HS-27A (cell line): ENCODE data around the gene BEST1.
"Not testable (repeated sequence)": the region's sequence is repeated elsewhere in the genome, so short reads cannot be mapped to it uniquely, and the experiment has no call there.

Experiments used
- DNase-seq: peaks from one replicate; pipeline ENCODE4 v3.0.0-alpha.2; 2012; ENCODE audit warnings: low read depth, missing footprints

BEST1 gene

GRCh38 chr11:61949169-61950034 is 749 bp upstream of the BEST1 start:
- no peak for DNase-seq

GRCh38 chr11:61951484-61952135 is 1.5 kb downstream of the BEST1 start:
- no peak for DNase-seq

- no peak for DNase-seq
Observed at GRCh38 chr11:61952882-61953281, 2.7 kb downstream of the BEST1 start.

GRCh38 chr11:61953632-61954031 is 3.5 kb downstream of the BEST1 start:
- DNase-seq = not testable (repeated sequence)

- no peak for DNase-seq
Observed at GRCh38 chr11:61954106-61954850, 4.1 kb downstream of the BEST1 start.

- no peak for DNase-seq
Observed at GRCh38 chr11:61954851-61955421, 4.8 kb downstream of the BEST1 start.

GRCh38 chr11:61955422-61956135 is 5.4 kb downstream of the BEST1 start:
- no peak for DNase-seq

GRCh38 chr11:61956191-61957020 is 6.3 kb downstream of the BEST1 start:
- no peak for DNase-seq

GRCh38 chr11:61957021-61957770 is 7.0 kb downstream of the BEST1 start:
- no peak for DNase-seq

GRCh38 chr11:61958590-61958989 is 8.4 kb downstream of the BEST1 start:
- DNase-seq = no peak

GRCh38 chr11:61959114-61959513 is 9.0 kb downstream of the BEST1 start:
- DNase-seq = no peak

- no peak for DNase-seq
Observed at GRCh38 chr11:61959678-61960077, 9.5 kb downstream of the BEST1 start.

GRCh38 chr11:61960532-61960931 is 10.4 kb downstream of the BEST1 start:
- DNase-seq = no peak

- no peak for DNase-seq
Observed at GRCh38 chr11:61961570-61962212, 11.5 kb downstream of the BEST1 start.

GRCh38 chr11:61962213-61963015 is 12.3 kb downstream of the BEST1 start:
- DNase-seq = no peak

- no peak for DNase-seq
Observed at GRCh38 chr11:61963016-61963281, 12.8 kb downstream of the BEST1 start.

GRCh38 chr11:61963282-61964057 is 13.3 kb downstream of the BEST1 start:
- DNase-seq = no peak

- DNase-seq = no peak
Observed at GRCh38 chr11:61964058-61964665, 14.0 kb downstream of the BEST1 start.
